ENCODE measurements around the gene ABCD3.
"Not testable (repeated sequence)": the region's sequence is repeated elsewhere in the genome, so short reads cannot be mapped to it uniquely, and the experiment has no call there.

ABCD3 gene

GRCh38 chr1:94552071-94552586 lies 133.9 kb downstream of the ABCD3 start:
- FAIRE-seq: no peak

GRCh38 chr1:94553323-94553730 lies 135.1 kb downstream of the ABCD3 start:
- no peak for FAIRE-seq

- FAIRE-seq: no peak
Observed at GRCh38 chr1:94553931-94554330, 135.7 kb downstream of the ABCD3 start.

GRCh38 chr1:94554580-94554979 lies 136.4 kb downstream of the ABCD3 start:
- no peak for FAIRE-seq

GRCh38 chr1:94555091-94555490 lies 136.9 kb downstream of the ABCD3 start:
- FAIRE-seq: no peak

- FAIRE-seq: no peak
Observed at GRCh38 chr1:94559921-94560320, 141.7 kb downstream of the ABCD3 start.

- no peak for FAIRE-seq
Observed at GRCh38 chr1:94560333-94560732, 142.1 kb downstream of the ABCD3 start.

- FAIRE-seq: no peak
Observed at GRCh38 chr1:94562519-94563260, 144.5 kb downstream of the ABCD3 start.

- no peak for FAIRE-seq
Observed at GRCh38 chr1:94565901-94566300, 147.7 kb downstream of the ABCD3 start.

- FAIRE-seq: not testable (repeated sequence)
Observed at GRCh38 chr1:94566436-94566835, 148.2 kb downstream of the ABCD3 start.

- FAIRE-seq: not testable (repeated sequence)
Observed at GRCh38 chr1:94567975-94568607, 149.9 kb downstream of the ABCD3 start.
